ENCODE results near the gene CEP126.

CEP126 gene

DNA sequence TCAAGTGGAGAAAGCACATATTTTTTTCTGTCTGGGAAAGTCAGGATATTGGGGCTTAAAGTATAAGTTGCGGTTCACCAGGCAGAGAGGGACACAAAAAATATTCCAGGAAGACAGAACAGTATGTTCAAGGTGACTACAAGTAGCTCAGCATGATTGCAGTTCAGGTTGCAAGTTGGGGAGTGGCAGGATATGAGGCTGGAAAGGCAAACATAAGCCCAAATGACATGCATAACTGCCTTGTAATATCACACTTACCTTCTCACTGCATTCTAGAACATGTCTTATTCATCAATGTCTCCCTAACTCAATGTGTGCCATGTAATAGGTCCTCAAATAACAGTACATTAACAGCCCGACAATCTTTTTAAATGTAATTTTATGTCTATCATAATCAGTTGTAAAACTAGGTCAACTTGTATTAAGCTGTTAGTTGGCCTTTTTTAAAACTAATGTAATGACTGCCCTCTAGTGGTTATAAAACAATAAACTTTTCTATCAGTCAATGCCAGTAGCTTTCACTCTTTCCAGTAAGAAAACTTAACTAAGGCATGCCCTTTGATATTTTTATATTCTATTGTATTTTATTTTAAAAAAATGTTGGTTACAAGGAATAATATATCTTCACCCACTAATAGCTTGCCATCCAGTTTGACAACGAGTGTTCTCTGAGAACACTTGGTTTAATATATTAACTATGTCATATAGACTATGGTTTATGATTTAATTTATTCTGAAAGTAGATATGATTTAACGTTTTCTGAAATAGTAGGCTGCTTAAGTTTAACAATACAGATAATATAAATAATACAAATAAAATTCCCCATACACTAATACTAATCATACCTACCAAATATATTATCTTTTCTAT is 93.0 kb downstream of the CEP126 start:
- peak; percentile 25 for DNase-seq (ENCODE audit: low spot score)

DNA sequence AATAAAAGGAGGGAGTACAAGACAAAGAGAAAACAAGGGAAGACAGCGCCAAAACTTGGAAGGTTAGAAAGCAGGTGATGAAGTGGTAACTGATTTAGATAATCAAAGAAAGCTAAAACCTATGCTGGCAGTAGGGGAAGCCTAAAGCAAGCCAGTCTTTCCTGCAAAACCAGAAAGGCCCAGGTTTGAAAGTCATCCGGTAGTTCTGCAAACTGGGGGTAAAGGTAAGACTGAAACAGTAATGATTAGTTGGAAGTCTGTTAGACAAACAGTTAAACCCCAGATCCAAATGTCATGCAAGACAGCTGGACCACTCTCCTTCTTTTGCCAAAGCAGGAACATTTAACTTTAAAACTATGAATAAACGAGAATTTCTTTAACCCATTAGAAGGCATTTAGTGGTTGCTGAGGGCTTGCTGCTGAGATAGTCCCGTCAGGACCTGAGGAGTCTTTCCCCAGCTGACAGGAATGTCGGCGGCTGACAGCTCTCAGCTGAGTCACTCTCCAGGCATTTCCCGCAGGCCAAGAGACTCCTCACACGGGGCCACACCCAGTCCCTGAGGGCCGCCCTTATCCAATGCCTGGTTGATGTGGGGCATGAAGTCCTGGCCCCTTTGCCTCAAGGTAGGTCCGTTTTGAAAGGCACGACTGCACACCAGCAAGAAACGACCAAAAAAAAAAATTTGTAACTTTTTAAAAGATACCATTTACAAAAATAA is 96.1 kb downstream of the CEP126 start:
- no peak for DNase-seq (ENCODE audit: low spot score)

- DNase-seq (ENCODE audit: low spot score): no peak
Measured at GRCh38 chr11:102012946-102013345, 98.1 kb downstream of the CEP126 start.

GRCh38 chr11:102014756-102015155 is 99.9 kb downstream of the CEP126 start:
- no peak for DNase-seq (ENCODE audit: low spot score)

- no peak for DNase-seq (ENCODE audit: low spot score)
Measured at GRCh38 chr11:102017026-102017425, 102.2 kb downstream of the CEP126 start.

DNA sequence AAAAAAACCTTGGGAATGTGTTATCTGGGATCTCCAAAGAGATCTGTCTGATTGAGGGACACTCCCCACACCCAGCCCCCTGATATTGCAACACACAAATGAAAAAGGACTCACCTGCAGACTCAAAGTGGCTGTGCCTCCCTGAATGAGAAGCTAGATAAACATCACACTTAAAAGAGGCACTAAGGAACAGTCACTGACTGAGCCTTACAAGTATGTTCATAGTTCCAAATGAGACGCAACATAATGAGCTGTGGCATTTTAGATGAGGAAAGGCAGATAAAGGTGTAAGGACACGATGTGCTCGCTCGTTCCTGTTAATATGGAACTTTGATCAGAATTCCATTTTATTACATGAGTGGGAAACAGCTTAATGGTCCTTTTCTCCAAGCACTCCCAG is 111.4 kb downstream of the CEP126 start:
- DNase-seq (ENCODE audit: low spot score): no peak

DNA sequence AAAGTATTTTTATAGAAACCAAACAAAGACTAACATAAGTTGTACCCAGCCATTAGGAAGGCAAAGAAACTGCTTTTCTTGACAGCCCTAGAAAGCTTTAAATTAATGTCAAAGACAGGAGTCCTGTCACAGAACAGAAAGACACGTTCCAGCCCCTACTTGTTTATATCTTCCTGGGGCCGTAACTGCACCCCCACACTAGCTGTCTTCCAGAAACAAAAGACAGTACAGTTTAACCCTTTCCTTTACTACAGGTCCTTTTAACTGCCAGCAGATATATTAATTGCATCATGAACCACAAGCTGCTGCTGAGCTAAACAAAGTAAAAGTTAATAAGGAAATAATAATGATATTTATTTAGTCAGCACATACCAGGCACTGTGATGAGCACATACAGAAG is 112.1 kb downstream of the CEP126 start:
- DNase-seq (ENCODE audit: low spot score): no peak

GRCh38 chr11:102036757-102037156 is 121.9 kb downstream of the CEP126 start:
- no peak for DNase-seq (ENCODE audit: low spot score)

DNA sequence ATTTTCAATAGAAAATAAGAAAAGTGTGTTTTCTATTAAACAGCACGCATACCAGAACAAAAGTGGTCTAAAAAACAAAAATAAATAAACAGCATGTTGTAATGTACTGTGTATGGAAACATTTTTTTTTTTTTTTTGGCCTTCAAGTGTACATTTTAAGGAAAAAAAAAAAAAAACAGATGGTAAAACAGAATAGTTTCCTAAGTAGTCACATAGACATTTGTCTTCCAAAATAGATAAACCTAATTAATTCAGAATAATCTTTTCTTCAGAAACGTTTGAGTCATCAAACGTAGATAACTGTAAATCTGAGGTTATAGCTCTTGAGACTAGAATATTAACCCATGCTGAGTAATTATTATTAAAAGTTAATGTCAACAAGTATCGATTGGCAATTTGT is 132.0 kb downstream of the CEP126 start:
- no peak for DNase-seq (ENCODE audit: low spot score)

DNA sequence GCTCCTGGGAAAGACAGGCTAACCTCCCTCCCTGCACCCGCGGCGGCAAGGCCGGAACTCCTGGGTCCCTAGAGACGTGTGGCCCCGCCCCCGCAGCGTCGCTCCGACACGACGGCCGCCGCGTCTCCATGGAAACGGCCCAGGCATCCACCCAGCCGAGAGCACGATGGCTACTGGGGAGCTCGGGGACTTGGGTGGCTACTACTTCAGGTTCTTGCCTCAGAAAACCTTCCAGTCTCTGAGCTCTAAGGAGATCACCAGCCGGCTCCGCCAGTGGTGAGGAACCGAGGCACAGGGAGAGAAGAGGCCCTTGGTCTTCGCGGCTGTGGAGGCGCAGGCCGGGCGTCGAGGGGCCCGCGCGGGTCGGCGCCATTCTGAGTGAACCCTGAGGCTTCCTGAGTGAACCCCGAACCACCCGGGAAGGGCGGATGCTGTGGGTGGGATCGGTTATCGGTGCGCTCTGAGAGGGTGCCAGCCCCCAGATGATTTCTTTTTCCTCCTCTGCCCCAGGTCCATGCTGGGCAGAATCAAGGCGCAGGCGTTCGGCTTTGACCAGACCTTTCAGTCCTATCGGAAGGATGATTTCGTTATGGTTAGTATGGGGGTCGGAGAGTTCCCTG is 132.6 kb downstream of the CEP126 start, which contains the start of gene CFAP300:
CFAP300 (plus strand) TSS at position 133 of the 620 bp plus-strand sequence; CDS start at position 167, 34 bp downstream.
- DNase-seq (ENCODE audit: low spot score): no peak

Data from hematopoietic multipotent progenitor cell treated with erythropoietin and hydrocortisone succinate and interleukin-3 and kit ligand, for 17 days (in vitro differentiated cells).